ENCODE measurements around the gene SSTR3. TPM values are rescaled to one million over a fixed set of nuclear protein-coding genes. Genes with fewer than 3 reads are reported as not detected.

SSTR3 gene
- total RNA-seq, 4 donors from 2014 or later = 0.12 to 0.28 TPM; not detected in 2

DNA sequence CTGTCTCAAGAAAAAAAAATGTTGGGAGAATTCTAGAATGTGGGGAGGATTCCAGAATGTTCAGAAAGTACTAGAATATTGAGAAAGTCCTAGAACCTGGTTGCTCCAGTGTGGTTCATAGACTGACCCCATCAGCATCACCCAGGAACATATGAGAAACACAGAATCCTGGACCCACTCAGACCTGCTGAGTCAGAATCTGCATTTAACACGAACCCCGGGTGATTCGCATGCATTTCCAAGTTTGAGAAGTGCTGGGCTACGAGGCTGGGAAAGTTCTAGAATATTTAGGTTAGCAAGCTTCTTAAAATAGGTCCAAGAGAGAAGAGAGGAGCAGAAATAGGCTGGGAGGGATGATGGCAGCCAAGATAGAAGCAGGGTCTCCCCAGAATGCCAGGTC is 30.6 kb downstream of the SSTR3 start:
- DNase-seq (ENCODE audit: low spot score) (no peak), ATAC-seq (ENCODE audit: low FRiP score) (no peak)
- TF ChIP-seq, protein P1, sequence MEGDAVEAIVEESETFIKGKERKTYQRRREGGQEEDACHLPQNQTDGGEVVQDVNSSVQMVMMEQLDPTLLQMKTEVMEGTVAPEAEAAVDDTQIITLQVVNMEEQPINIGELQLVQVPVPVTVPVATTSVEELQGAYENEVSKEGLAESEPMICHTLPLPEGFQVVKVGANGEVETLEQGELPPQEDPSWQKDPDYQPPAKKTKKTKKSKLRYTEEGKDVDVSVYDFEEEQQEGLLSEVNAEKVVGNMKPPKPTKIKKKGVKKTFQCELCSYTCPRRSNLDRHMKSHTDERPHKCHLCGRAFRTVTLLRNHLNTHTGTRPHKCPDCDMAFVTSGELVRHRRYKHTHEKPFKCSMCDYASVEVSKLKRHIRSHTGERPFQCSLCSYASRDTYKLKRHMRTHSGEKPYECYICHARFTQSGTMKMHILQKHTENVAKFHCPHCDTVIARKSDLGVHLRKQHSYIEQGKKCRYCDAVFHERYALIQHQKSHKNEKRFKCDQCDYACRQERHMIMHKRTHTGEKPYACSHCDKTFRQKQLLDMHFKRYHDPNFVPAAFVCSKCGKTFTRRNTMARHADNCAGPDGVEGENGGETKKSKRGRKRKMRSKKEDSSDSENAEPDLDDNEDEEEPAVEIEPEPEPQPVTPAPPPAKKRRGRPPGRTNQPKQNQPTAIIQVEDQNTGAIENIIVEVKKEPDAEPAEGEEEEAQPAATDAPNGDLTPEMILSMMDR (IDR thresholded peaks at IDR 0.05) = no peak

DNA sequence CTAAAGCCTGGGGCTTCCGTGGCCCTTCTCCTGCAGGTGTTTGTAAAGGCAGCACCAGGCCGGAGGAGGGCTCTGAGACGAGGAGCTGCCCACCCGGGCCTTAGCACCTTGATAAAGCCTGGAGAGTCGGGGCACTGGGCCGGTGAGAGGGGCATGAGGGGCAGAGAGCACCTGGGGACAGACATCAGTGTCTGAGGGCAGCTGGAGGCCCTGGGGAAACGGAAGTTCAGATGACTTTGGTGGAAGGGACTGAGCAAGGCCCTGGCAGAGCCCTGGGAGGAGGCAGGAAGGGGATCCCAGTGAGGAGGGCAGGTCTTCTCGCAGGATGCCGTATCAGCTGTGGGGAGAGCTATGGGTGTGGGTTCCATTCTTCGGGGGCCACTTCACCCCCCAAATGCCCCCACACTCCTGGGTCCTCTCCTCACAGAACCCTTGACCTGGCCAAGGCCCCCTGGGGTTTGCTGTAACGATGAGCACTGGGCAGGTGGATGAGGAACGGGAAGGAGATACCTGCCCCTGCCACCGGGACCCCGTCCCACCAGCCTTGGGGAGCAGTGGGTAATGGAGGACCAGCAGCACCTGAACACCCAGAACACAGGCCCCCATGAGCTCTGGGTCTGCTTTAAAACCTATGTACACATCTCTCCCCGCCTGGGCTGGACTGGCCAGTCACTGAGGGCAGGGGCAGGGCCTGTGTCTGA is 31.6 kb downstream of the SSTR3 start:
- TF ChIP-seq, protein P1 (IDR thresholded peaks at IDR 0.05) = no peak
- DNase-seq (ENCODE audit: low spot score) (no peak), ATAC-seq (ENCODE audit: low FRiP score) (no peak)

DNA sequence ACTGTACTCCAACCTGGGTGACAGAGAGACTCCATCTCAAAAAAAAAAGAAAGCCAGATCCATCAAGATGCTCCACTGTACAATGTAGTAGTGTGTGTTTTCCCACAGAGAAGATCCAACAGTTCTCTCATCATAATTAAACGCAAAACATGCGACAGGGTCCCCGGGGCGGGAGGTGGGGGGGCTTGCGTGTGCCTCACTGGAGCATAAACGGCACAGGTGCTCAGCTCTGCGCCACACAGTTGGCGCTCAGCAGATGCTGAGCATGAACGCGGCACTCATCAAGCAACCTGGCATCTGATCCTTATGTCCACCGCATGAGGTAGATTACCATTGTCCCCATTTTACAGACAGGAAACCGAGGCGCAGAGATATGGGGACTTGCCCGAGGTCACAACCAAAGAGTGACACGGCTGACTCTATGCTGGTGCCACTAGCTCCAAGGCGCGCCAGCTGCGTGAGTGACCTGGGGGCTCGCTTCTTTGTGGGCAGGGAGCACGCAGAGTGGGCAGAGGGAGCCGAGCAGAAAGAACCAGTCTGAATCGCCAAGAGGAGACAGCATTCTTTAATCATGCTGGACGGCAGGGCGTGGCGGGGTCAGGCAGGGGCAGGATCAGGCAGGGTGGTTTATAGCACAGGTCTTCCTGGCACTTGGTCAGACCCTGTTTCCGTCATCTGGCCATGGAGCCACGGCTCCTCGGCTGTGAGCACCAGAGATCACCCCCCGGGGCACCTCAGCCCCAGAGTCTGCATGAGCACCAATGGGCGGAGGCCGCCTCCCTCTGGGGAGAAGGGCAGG is 32.5 kb downstream of the SSTR3 start:
- TF ChIP-seq, protein P1 (IDR thresholded peaks at IDR 0.05) = no peak
- no peak for DNase-seq (ENCODE audit: low spot score)
- no peak for ATAC-seq (ENCODE audit: low FRiP score)

DNA sequence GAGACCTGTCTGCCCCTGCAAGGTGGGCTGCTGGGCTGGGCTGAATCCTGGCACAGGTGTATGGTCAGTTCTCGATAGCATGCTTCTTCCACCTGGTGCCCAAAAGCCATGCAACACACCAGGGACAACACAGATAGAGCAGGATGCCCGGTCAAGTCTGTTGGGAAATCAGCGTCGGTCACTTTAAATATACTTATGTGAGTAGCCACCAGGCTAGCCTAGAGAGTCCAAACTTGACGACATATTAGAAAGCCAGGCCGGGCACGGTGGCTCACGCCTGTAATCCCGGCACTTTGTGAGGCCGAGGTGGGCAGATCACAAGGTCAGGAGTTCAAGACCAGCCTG is 33.2 kb downstream of the SSTR3 start:
- ATAC-seq (ENCODE audit: low FRiP score) = no peak
- no peak for DNase-seq (ENCODE audit: low spot score)
- TF ChIP-seq, protein P1 (IDR thresholded peaks at IDR 0.05) = no peak

DNA sequence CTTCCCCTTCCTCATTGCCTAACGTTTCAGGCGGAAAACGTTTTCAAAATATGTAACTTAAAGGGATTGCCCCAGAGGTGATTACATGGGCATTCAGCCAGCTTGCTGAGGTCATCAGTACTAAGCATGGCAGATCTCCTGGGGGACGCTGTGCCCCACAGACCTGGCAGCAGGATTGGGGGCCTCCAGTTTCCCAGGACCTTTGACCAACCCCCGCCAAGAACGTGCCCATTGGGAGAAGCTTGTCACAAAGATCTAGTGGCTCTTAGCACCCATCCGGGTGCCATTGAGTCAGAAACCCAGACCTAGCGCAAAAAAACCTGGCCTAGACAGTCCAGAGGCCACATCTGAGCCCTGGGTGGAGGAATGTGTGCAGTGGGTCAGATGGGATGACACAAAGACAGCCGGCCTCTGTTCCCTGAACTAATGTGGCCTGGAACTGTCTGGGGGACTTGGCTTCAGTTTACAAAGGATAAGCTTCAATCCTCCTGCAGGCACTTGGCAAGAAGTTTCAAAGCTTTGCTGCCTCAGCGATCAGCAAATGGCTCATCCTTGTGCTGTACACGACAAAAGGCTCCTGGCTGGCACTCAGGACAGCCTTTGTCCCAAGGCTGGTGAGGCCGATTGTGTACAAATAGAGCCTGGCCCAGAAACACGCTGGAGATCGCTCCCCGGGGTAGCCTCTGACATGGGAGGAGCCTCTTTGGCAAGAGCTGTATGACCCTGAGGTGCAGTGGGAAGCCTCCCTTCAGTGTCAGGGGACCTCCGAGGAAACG is 33.7 kb downstream of the SSTR3 start:
- ATAC-seq (ENCODE audit: low FRiP score) (peak; percentile 25), DNase-seq (ENCODE audit: low spot score) (no peak)
- TF ChIP-seq, protein P1 (IDR thresholded peaks at IDR 0.05) = no peak

DNA sequence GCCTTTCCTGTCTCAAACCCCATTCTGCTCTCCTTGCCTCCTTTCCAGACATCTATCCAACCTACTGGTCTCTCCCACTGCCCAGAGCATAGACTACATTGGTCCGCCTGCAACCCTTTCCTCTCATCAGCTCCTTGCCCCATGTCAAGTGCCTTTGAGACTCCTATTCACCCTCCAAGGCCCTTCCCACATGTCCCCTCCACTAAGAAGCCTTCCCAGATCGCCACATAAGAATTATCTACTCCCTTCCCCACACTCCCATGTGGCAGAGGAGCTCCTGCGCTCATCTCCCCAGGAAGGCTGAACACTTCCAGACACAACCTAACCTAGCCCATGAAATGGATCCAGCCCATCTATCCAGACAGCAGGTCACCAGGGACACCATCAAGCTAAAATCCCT is 34.5 kb downstream of the SSTR3 start:
- DNase-seq (ENCODE audit: low spot score) (no peak), ATAC-seq (ENCODE audit: low FRiP score) (no peak)
- TF ChIP-seq, protein P1 (IDR thresholded peaks at IDR 0.05) = no peak
